Measurements from ENCODE around the gene SDK2.

Gene SDK2

DNA sequence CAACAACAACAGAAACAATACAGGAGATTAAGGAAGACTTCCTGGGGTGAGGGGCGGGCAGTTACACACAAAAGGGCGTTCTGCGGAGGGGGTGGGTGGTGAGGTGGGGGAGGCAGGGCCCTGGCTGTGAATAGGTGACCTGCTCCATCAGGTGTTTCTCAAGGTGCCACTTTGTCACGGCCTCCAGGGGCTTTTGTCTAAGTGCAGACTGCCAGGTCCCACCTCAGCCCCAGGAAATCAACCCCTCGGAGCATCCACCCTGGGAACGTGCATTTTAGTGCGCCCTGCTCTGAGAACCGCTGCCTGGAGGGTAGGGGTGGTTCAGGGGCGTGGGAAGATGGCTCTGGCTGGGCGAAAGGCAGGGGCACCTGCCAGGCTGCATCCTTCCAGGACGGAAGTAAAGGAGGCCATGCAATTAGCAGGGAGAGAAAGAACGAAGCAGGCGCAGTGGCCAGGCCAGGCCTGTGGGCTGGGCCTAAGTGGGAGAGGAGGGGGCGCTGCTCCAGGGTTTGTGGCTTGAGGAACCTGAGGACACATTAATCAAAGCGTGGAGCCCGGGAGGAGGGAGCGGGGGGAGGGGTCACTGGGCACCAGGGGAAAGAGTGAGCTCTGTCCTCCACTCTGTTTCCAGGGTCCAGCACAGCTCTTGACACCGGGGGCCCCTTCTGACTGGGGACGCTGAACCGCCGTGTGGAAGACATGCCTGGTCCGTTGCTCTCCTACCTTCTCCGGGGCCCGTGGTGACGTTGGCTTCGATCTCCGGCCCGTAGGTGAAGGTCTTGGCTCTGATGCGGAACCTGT lies 283.1 kb downstream of the SDK2 start:
- Histone ChIP-seq H3K4me2 (ENCODE audit: insufficient read depth, low read length, poor library complexity, severe bottlenecking) (peak overlapping the region; percentile 29), H2BK5ac (ENCODE audit: low read length) (no peak overlapping the region), H3K18ac (ENCODE audit: low read length) (peak overlapping the region; percentile 55), H3K9me3 (replicated peaks in 1 of 2; ENCODE audit: control insufficient read depth in 2 of 2, insufficient read depth in 1 of 2, low read depth in 1 of 2, low read length in 2 of 2) (no peaks in the 10 kb centered on the region), H3K9ac (ENCODE audit: low read depth, low read length, poor library complexity) (peak overlapping the region; percentile 82), H3K27me3 (ENCODE audit: control insufficient read depth in 3 of 3, insufficient read depth in 3 of 3, low read depth in 1 of 3, low read length in 3 of 3) (no peaks in the 10 kb centered on the region), H2AFZ (ENCODE audit: low read length) (no peak overlapping the region), H3K4me1 (ENCODE audit: control insufficient read depth in 2 of 2, insufficient read depth in 1 of 2, low read depth in 1 of 2, low read length in 2 of 2) (peaks cover 16 to 48% of the 10 kb centered on the region in 2 donors), H2AK5ac (ENCODE audit: low read depth, low read length) (peak overlapping the region; percentile 96), H3K27ac (replicated peaks; ENCODE audit: low read length) (peak overlapping the region; percentile 76), H3K4me3 (ENCODE audit: low read length in 2 of 2) (no peak overlapping the region), H4K8ac (ENCODE audit: low read depth, low read length) (peak overlapping the region; percentile 29), H3K23ac (ENCODE audit: low read depth, low read length, poor library complexity) (peak overlapping the region; percentile 6), H3K4ac (ENCODE audit: low read length) (no peak overlapping the region), H3K14ac (ENCODE audit: low read length) (peak overlapping the region; percentile 97), H3K36me3 (replicated peaks in 1 of 2; ENCODE audit: control insufficient read depth in 2 of 2, insufficient read depth in 2 of 2, low read length in 2 of 2) (peaks cover 12 to 22% of the 10 kb centered on the region in 2 donors), H2BK12ac (ENCODE audit: low read length) (peak overlapping the region; percentile 76), H4K91ac (ENCODE audit: low read depth, low read length, poor library complexity) (no peak overlapping the region), H2BK120ac (ENCODE audit: low read depth, low read length) (peak overlapping the region; percentile 65), H2BK15ac (ENCODE audit: low read length) (peak overlapping the region; percentile 33), H3K79me1 (ENCODE audit: low read depth, low read length) (no peaks in the 10 kb centered on the region)
- peak; percentile 62 for DNase-seq (ENCODE audit: low spot score)
- WGBS, 2 donors (ENCODE audit: extremely low coverage in 2 of 2, insufficient read length in 2 of 2, insufficient replicate concordance in 1 of 2), result no CpG with 5 or more reads among the region's 29 CpGs

DNA sequence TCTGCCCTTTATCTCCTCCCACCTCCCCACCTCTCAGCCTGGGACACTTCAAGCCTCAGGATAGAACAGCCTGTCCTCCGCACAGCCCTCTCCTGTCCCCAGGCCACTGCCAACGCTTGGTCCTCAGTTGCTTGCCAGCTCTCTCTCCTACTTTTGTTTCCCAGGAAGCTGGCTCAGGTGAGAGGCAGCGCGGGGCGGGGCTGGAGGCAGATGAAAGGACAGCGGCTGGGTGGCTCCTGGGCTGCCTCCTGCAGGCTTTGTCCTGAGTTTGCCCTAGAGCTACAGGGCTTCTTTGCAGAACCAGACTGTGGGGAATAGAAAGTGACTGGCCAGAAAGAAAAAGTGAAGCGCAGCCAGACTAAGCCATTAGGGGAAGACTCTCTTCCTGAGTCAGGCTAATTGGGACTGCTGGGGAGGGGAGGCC lies 284.2 kb downstream of the SDK2 start:
- peak; percentile 40 for DNase-seq (ENCODE audit: low spot score)
- H2AK5ac ChIP-seq (ENCODE audit: low read depth, low read length), result peak overlapping the region; percentile 37
- H3K4ac ChIP-seq (ENCODE audit: low read length), result no peak overlapping the region
- no peak overlapping the region for H4K8ac ChIP-seq (ENCODE audit: low read depth, low read length)
- no peak overlapping the region for H2BK12ac ChIP-seq (ENCODE audit: low read length)
- peaks cover 5 to 46% of the 10 kb centered on the region in 2 donors for H3K4me1 ChIP-seq (ENCODE audit: control insufficient read depth in 2 of 2, insufficient read depth in 1 of 2, low read depth in 1 of 2, low read length in 2 of 2)
- H3K9me3 ChIP-seq (replicated peaks in 1 of 2; ENCODE audit: control insufficient read depth in 2 of 2, insufficient read depth in 1 of 2, low read depth in 1 of 2, low read length in 2 of 2), result no peaks in the 10 kb centered on the region
- no peak overlapping the region for H3K23ac ChIP-seq (ENCODE audit: low read depth, low read length, poor library complexity)
- H3K14ac ChIP-seq (ENCODE audit: low read length), result no peak overlapping the region
- WGBS, 2 donors (ENCODE audit: extremely low coverage in 2 of 2, insufficient read length in 2 of 2, insufficient replicate concordance in 1 of 2), result no CpG with 5 or more reads among the region's 7 CpGs
- no peaks in the 10 kb centered on the region for H3K79me1 ChIP-seq (ENCODE audit: low read depth, low read length)
- no peak overlapping the region for H4K91ac ChIP-seq (ENCODE audit: low read depth, low read length, poor library complexity)
- H3K9ac ChIP-seq (ENCODE audit: low read depth, low read length, poor library complexity), result no peak overlapping the region
- no peaks in the 10 kb centered on the region for H3K27me3 ChIP-seq (ENCODE audit: control insufficient read depth in 3 of 3, insufficient read depth in 3 of 3, low read depth in 1 of 3, low read length in 3 of 3)
- H3K18ac ChIP-seq (ENCODE audit: low read length), result peak overlapping the region; percentile 87
- no peak overlapping the region for H3K4me3 ChIP-seq (ENCODE audit: low read length in 2 of 2)
- H2BK15ac ChIP-seq (ENCODE audit: low read length), result peak overlapping the region; percentile 32
- H3K4me2 ChIP-seq (ENCODE audit: insufficient read depth, low read length, poor library complexity, severe bottlenecking), result no peak overlapping the region
- H2BK5ac ChIP-seq (ENCODE audit: low read length), result peak overlapping the region; percentile 61
- no peak overlapping the region for H2BK120ac ChIP-seq (ENCODE audit: low read depth, low read length)
- peaks cover 18 to 26% of the 10 kb centered on the region in 2 donors for H3K36me3 ChIP-seq (replicated peaks in 1 of 2; ENCODE audit: control insufficient read depth in 2 of 2, insufficient read depth in 2 of 2, low read length in 2 of 2)
- peak overlapping the region; percentile 19 for H3K27ac ChIP-seq (replicated peaks; ENCODE audit: low read length)
- H2AFZ ChIP-seq (ENCODE audit: low read length), result no peak overlapping the region

DNA sequence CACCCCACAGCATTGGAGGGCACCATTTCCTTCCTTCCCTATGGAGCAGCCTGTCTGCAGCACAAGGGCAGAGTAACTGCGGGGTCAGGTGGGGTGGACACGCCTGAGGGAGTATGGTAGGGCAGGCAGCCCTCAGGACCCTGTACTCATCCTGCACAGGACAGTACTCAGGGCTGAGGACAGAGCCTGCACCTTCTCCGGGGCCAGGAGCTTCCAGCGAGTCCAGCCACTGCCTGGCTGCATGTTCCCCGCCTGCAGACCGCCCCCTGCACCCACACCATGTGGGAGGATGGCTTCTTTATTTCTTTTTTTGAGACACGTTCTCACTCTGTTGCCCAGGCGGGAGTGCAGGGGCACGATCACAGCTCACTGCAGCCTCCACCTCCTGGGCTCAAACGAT lies 284.9 kb downstream of the SDK2 start:
- H3K27me3 ChIP-seq (ENCODE audit: control insufficient read depth in 3 of 3, insufficient read depth in 3 of 3, low read depth in 1 of 3, low read length in 3 of 3), result no peaks in the 10 kb centered on the region
- no CpG with 5 or more reads among the region's 10 CpGs for WGBS, 2 donors (ENCODE audit: extremely low coverage in 2 of 2, insufficient read length in 2 of 2, insufficient replicate concordance in 1 of 2)

DNA sequence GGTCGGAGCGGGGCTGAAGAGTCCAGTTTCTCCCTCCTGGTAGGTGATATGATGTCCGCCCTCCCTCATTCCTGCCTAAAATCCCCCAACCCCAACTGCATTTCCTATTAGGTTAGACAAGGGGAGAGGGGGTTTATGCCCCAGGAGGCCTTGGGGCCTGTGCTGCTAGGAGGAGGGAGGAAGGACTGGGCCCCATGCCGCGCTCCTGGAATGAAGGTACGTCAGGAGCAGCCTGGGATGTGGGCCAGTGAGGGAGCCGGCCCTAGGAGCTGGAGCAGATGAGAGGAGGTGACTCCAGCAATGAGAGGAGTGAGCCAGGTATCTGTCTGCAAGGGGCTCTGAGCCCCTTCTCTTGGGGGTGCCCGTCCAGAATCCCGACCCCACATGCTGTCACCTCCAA lies 285.6 kb downstream of the SDK2 start:
- Histone ChIP-seq H2BK5ac (ENCODE audit: low read length) (no peak overlapping the region), H3K36me3 (replicated peaks in 1 of 2; ENCODE audit: control insufficient read depth in 2 of 2, insufficient read depth in 2 of 2, low read length in 2 of 2) (peaks cover 23 to 27% of the 10 kb centered on the region in 2 donors), H3K18ac (ENCODE audit: low read length) (peak overlapping the region; percentile 94), H3K4me2 (ENCODE audit: insufficient read depth, low read length, poor library complexity, severe bottlenecking) (no peak overlapping the region), H3K4me3 (ENCODE audit: low read length in 2 of 2) (no peak overlapping the region), H4K91ac (ENCODE audit: low read depth, low read length, poor library complexity) (no peak overlapping the region), H3K4ac (ENCODE audit: low read length) (no peak overlapping the region), H3K4me1 (ENCODE audit: control insufficient read depth in 2 of 2, insufficient read depth in 1 of 2, low read depth in 1 of 2, low read length in 2 of 2) (peaks cover 5 to 41% of the 10 kb centered on the region in 2 donors), H3K79me1 (ENCODE audit: low read depth, low read length) (no peaks in the 10 kb centered on the region), H3K27me3 (ENCODE audit: control insufficient read depth in 3 of 3, insufficient read depth in 3 of 3, low read depth in 1 of 3, low read length in 3 of 3) (no peaks in the 10 kb centered on the region), H4K8ac (ENCODE audit: low read depth, low read length) (no peak overlapping the region), H2BK12ac (ENCODE audit: low read length) (no peak overlapping the region), H2AK5ac (ENCODE audit: low read depth, low read length) (peak overlapping the region; percentile 91), H2BK15ac (ENCODE audit: low read length) (no peak overlapping the region), H3K14ac (ENCODE audit: low read length) (no peak overlapping the region), H2BK120ac (ENCODE audit: low read depth, low read length) (no peak overlapping the region), H3K27ac (replicated peaks; ENCODE audit: low read length) (no peak overlapping the region), H2AFZ (ENCODE audit: low read length) (no peak overlapping the region), H3K9me3 (replicated peaks in 1 of 2; ENCODE audit: control insufficient read depth in 2 of 2, insufficient read depth in 1 of 2, low read depth in 1 of 2, low read length in 2 of 2) (no peaks in the 10 kb centered on the region), H3K23ac (ENCODE audit: low read depth, low read length, poor library complexity) (peak overlapping the region; percentile 52), H3K9ac (ENCODE audit: low read depth, low read length, poor library complexity) (no peak overlapping the region)
- no peak for DNase-seq (ENCODE audit: low spot score)
- WGBS, 2 donors (ENCODE audit: extremely low coverage in 2 of 2, insufficient read length in 2 of 2, insufficient replicate concordance in 1 of 2), result no CpG with 5 or more reads among the region's 9 CpGs

More for the DNA sequence above, 284.9 kb downstream of the SDK2 start:
- H3K4me2 ChIP-seq (ENCODE audit: insufficient read depth, low read length, poor library complexity, severe bottlenecking), result no peak overlapping the region
- H2AFZ ChIP-seq (ENCODE audit: low read length), result no peak overlapping the region
- H3K9me3 ChIP-seq (replicated peaks in 1 of 2; ENCODE audit: control insufficient read depth in 2 of 2, insufficient read depth in 1 of 2, low read depth in 1 of 2, low read length in 2 of 2), result no peaks in the 10 kb centered on the region
- no peak overlapping the region for H4K91ac ChIP-seq (ENCODE audit: low read depth, low read length, poor library complexity)
- H3K36me3 ChIP-seq (replicated peaks in 1 of 2; ENCODE audit: control insufficient read depth in 2 of 2, insufficient read depth in 2 of 2, low read length in 2 of 2), result peaks cover 20 to 27% of the 10 kb centered on the region in 2 donors
- peak overlapping the region; percentile 91 for H2AK5ac ChIP-seq (ENCODE audit: low read depth, low read length)
- peaks cover 5 to 46% of the 10 kb centered on the region in 2 donors for H3K4me1 ChIP-seq (ENCODE audit: control insufficient read depth in 2 of 2, insufficient read depth in 1 of 2, low read depth in 1 of 2, low read length in 2 of 2)
- peak overlapping the region; percentile 95 for H2BK12ac ChIP-seq (ENCODE audit: low read length)
- H2BK5ac ChIP-seq (ENCODE audit: low read length), result no peak overlapping the region
- H3K18ac ChIP-seq (ENCODE audit: low read length), result peak overlapping the region; percentile 94
- H4K8ac ChIP-seq (ENCODE audit: low read depth, low read length), result no peak overlapping the region
- peak overlapping the region; percentile 81 for H3K23ac ChIP-seq (ENCODE audit: low read depth, low read length, poor library complexity)
- H3K14ac ChIP-seq (ENCODE audit: low read length), result no peak overlapping the region
- H2BK15ac ChIP-seq (ENCODE audit: low read length), result peak overlapping the region; percentile 12
- DNase-seq (ENCODE audit: low spot score), result no peak
- peak overlapping the region; percentile 72 for H3K9ac ChIP-seq (ENCODE audit: low read depth, low read length, poor library complexity)
- H3K79me1 ChIP-seq (ENCODE audit: low read depth, low read length), result no peaks in the 10 kb centered on the region
- no peak overlapping the region for H3K4me3 ChIP-seq (ENCODE audit: low read length in 2 of 2)
- no peak overlapping the region for H3K4ac ChIP-seq (ENCODE audit: low read length)
- H3K27ac ChIP-seq (replicated peaks; ENCODE audit: low read length), result no peak overlapping the region
- H2BK120ac ChIP-seq (ENCODE audit: low read depth, low read length), result no peak overlapping the region

All from neuronal stem cell (in vitro differentiated cells).